Measurements from ENCODE around the gene ACBD3. TPM values are rescaled to one million over a fixed set of nuclear protein-coding genes. Genes with fewer than 3 reads are reported as not detected.

Gene ACBD3
- total RNA-seq, 1 donor = 80.3 TPM

DNA sequence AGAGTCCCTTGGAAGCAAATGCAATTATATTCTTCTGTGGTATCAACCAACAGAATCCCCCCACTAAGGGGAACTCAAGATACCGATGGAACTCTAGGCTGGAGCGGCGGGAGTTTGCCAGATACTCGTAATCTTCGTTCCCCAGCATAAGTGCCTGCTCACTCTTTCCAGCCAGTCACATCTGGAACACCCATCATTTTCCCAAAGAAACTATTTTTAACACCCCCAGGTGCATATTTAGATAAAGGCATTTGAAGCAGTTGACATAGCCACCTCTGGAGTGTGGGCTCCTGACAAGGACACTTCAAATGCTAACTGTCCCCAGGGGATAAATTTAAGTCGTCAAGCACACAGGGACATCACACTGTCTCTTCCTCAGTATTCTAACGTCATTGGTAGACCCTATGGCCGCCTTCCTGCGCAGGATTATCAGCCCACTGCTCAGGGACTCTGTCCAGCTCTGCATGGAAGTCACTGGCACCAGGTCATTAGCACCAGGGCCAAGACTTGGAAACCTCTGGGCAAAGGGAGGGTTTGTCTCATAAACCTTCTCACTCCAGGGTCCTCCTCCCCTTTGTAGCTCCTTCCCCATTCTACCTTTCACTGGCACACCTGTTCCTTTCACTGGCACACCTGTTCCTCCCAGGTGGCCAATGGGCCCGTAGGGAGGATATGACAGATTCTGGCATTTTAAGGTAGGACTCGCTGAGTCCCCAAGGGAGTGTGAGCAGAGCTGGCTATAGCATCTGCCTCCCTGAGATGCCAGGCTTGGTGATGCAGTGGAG, 75.3 kb downstream of the ACBD3 start:
- Histone ChIP-seq H3K4me1 (ENCODE audit: insufficient read depth, low read length) (peaks cover 18% of the 10 kb centered on the region), H3K27ac (ENCODE audit: low read depth, low read length) (peak overlapping the region; percentile 56), H3K4me2 (ENCODE audit: insufficient read depth, low read length) (peak overlapping the region; percentile 88), H3K9me3 (ENCODE audit: low read depth, low read length) (no peaks in the 10 kb centered on the region), H3K27me3 (ENCODE audit: insufficient read depth, low read length) (no peaks in the 10 kb centered on the region), H3K4me3 (ENCODE audit: insufficient read depth, low read length) (peak overlapping the region; percentile 75), H2AFZ (ENCODE audit: low read length) (peak overlapping the region; percentile 85), H3K79me2 (ENCODE audit: insufficient read depth, low read length) (no peaks in the 10 kb centered on the region), H4K20me1 (ENCODE audit: insufficient read depth, low read length) (no peaks in the 10 kb centered on the region), H3K36me3 (ENCODE audit: insufficient read depth, low read length) (no peaks in the 10 kb centered on the region)
- peak; percentile 66 for DNase-seq (ENCODE audit: insufficient read length, low spot score, missing footprints)
- TF ChIP-seq, protein P1, sequence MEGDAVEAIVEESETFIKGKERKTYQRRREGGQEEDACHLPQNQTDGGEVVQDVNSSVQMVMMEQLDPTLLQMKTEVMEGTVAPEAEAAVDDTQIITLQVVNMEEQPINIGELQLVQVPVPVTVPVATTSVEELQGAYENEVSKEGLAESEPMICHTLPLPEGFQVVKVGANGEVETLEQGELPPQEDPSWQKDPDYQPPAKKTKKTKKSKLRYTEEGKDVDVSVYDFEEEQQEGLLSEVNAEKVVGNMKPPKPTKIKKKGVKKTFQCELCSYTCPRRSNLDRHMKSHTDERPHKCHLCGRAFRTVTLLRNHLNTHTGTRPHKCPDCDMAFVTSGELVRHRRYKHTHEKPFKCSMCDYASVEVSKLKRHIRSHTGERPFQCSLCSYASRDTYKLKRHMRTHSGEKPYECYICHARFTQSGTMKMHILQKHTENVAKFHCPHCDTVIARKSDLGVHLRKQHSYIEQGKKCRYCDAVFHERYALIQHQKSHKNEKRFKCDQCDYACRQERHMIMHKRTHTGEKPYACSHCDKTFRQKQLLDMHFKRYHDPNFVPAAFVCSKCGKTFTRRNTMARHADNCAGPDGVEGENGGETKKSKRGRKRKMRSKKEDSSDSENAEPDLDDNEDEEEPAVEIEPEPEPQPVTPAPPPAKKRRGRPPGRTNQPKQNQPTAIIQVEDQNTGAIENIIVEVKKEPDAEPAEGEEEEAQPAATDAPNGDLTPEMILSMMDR (IDR thresholded peaks at IDR 0.05; ENCODE audit: extremely low read depth, low read depth, low read length) = no peak

DNA sequence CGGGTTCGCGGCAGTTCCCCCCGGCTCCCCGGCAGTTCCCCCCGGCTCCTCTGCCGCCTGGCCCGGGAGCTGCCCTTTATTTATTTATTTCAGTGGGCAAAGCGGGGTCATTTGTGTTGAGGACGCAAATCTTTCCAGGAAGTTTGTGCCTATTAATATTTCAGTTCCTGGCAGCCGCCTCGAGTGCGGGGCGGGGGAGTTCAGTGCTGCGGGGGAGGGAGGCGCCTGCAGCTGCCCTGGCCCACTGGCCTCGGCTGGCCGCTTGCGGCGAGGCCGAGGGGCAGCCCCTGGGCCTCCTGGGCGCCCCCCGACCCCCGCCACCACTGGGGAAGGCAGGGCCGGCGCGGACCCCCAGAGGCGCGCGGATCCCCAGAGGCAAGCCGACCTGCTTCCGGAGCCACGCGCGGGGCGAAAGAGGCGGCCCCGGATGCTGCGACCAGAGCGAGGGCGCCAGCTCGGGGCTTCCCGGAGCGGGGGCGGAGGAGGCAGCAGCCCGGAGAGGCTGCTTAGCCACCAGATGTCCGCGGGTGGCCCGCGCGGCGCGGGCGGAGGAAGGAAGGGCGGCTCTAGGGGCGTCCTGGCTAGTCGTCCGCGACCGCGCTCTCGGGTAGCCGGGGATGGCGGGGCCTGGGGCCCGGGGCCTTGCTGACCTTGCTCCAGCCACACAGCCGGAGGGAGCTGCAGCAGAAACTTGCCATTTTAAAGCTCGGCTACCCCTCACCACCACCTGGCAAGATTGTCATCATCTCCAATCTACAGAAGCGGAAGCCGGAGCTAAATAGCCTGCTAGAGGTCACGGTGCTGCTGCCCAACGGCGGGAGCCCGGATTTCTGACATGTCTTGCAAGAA, 76.1 kb downstream of the ACBD3 start:
- peaks cover 18% of the 10 kb centered on the region for H3K4me1 ChIP-seq (ENCODE audit: insufficient read depth, low read length)
- peak overlapping the region; percentile 88 for H3K4me2 ChIP-seq (ENCODE audit: insufficient read depth, low read length)
- peak overlapping the region; percentile 85 for H2AFZ ChIP-seq (ENCODE audit: low read length)
- no peaks in the 10 kb centered on the region for H3K27me3 ChIP-seq (ENCODE audit: insufficient read depth, low read length)
- peak; percentile 98 for DNase-seq (ENCODE audit: insufficient read length, low spot score, missing footprints)
- H4K20me1 ChIP-seq (ENCODE audit: insufficient read depth, low read length) = no peaks in the 10 kb centered on the region
- no peaks in the 10 kb centered on the region for H3K36me3 ChIP-seq (ENCODE audit: insufficient read depth, low read length)
- no peaks in the 10 kb centered on the region for H3K79me2 ChIP-seq (ENCODE audit: insufficient read depth, low read length)
- peak overlapping the region; percentile 75 for H3K4me3 ChIP-seq (ENCODE audit: insufficient read depth, low read length)
- no peaks in the 10 kb centered on the region for H3K9me3 ChIP-seq (ENCODE audit: low read depth, low read length)
- H3K27ac ChIP-seq (ENCODE audit: low read depth, low read length) = peak overlapping the region; percentile 56
- TF ChIP-seq, protein P1 (IDR thresholded peaks at IDR 0.05; ENCODE audit: extremely low read depth, low read depth, low read length) = no peak

DNA sequence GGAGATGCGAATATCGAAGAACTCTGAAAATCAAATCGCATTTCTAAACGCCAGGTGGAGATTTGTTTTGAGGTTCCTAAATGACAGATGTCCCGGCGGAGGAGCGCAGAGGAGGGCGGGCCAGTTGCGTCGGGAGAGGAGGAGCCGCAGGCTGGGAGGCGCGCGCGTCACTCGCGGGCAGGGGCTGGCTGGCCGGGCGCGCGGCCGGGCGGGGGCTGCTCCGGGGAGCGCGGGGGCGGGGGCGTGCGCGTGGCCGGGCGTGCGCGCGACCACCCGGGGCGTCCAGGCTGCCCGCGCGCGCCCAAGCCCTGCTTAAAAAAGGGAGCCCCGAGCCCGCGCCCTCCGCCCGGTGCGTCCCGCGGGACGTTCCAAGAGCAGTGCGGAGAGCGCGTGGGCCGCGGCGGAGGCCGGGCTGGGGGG, 76.7 kb downstream of the ACBD3 start:
- peak; percentile 99 for DNase-seq (ENCODE audit: insufficient read length, low spot score, missing footprints)
- peak overlapping the region; percentile 88 for H3K4me2 ChIP-seq (ENCODE audit: insufficient read depth, low read length)

More for the DNA sequence above, 76.7 kb downstream of the ACBD3 start:
- peak overlapping the region; percentile 84 for H3K27ac ChIP-seq (ENCODE audit: low read depth, low read length)
- H3K27me3 ChIP-seq (ENCODE audit: insufficient read depth, low read length) = no peaks in the 10 kb centered on the region
- H4K20me1 ChIP-seq (ENCODE audit: insufficient read depth, low read length) = no peaks in the 10 kb centered on the region
- no peaks in the 10 kb centered on the region for H3K36me3 ChIP-seq (ENCODE audit: insufficient read depth, low read length)
- no peaks in the 10 kb centered on the region for H3K79me2 ChIP-seq (ENCODE audit: insufficient read depth, low read length)
- H3K9me3 ChIP-seq (ENCODE audit: low read depth, low read length) = no peaks in the 10 kb centered on the region
- TF ChIP-seq, protein P1 (IDR thresholded peaks at IDR 0.05; ENCODE audit: extremely low read depth, low read depth, low read length) = no peak
- H3K4me1 ChIP-seq (ENCODE audit: insufficient read depth, low read length) = peaks cover 21% of the 10 kb centered on the region
- peak overlapping the region; percentile 75 for H3K4me3 ChIP-seq (ENCODE audit: insufficient read depth, low read length)
- peak overlapping the region; percentile 81 for H2AFZ ChIP-seq (ENCODE audit: low read length)

Data from osteoblast (primary cell).